HEK293T (cell line): ENCODE results near the gene RCSD1.

Experiments used
- FOXM1 ChIP-seq: fragments of 450-650 bp; IDR thresholded peaks from 2 replicates; pipeline ENCODE4 v1.6.1; 2017; ENCODE audit warnings: mild to moderate bottlenecking, borderline replicate concordance
- SP1 ChIP-seq: fragments of 450-650 bp; IDR thresholded peaks from 2 replicates; pipeline ENCODE4 v1.6.1; 2017

- TF ChIP-seq FOXM1 (no peak), SP1 (no peak)
Observed at GRCh38 chr1:167755654-167756053, 125.6 kb downstream of the RCSD1 start.
